ENCODE results near the gene MAPK1. TPM values are rescaled to one million over a fixed set of nuclear protein-coding genes. Genes with fewer than 3 reads are reported as not detected.

The MAPK1 gene
- total RNA-seq, 4 donors from 2014 or later: 45.3 to 122 (median 75.2) TPM

DNA sequence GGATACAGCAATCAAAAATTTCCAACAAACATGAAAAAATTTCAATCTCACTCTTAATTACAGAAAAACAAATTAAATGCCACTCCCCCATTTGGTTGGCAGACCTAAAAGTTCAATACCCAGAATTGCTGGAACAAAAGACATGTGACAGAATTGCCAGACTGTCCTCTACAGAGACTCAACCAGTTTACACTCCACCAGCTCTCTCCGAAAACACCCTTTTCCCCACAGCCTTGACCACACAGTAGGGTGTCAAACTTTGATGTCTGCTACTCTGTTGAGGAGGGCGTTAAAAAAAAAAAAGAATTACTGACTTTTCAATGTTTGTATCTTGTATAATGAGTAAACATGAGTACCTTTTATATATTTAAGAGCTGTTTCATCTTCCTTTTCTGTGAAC, 87.2 kb downstream of the MAPK1 start:
- H3K9me3 ChIP-seq: no peaks in the 10 kb centered on the region
- H3K4me3 ChIP-seq: no peak overlapping the region
- no peak for DNase-seq
- H3K4me1 ChIP-seq: no peaks in the 10 kb centered on the region
- no peak overlapping the region for H3K27ac ChIP-seq
- intact Hi-C loops (cut with DNase I; ENCODE audit: low total_unique reads): no loop called here
- TF ChIP-seq POLR2A (IDR thresholded peaks at IDR 0.05): no peak
- no peak for TF ChIP-seq CTCF (IDR thresholded peaks at IDR 0.05)
- no peaks in the 10 kb centered on the region for H3K27me3 ChIP-seq
- H3K36me3 ChIP-seq: no peaks in the 10 kb centered on the region

DNA sequence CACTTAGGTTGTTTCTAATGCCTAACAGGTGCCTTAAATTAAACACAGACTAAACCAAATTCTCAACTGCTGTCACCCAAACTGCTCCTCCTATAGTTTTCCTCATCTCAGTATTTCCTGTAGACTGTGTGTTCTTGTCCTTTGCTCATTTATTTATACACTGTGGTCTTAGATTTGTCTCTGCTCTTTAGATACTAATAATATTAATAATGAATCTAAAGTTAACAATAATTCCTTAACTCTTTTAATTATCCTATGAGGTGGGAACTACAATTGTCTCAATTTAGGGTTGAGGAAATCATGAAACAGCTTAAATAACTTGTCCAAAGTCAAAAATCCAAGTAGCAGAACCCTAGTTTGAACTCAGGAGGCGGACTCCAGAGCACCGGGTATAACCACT, 88.0 kb downstream of the MAPK1 start:
- H3K36me3 ChIP-seq: no peaks in the 10 kb centered on the region

DNA sequence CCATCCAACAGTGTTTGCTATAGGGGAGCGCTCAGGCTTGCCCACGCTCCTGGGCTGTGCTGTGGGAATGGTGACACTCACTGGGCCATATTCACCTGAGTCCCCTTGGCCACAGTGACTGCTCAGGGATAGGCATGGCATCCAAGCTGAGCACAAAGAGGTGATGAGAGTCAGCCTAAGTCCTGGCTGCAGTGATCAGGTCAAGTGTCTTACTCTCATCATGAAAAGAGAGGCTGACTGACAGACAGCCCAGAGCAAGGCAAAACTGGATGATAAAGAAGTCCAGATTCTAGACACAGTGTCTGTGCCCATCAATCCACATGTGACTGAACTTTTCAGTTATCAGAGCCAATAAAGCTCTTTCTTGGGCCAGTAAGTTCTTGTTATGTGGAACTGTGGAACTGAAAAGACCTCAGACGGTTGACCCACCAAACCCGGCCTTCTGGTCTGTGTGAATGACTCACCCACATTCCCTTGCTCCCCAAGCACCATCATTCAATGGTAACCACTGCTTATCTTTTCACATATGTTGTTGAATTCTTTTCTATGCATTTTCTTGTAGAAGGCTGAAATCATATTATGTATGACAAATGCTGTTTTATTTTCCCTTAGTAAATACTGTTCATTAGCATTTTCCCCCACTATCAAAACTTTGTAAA, 88.6 kb downstream of the MAPK1 start:
- intact Hi-C loops (cut with DNase I; ENCODE audit: low total_unique reads): no loop called here
- Histone ChIP-seq H3K4me3 (no peak overlapping the region), H3K9me3 (no peaks in the 10 kb centered on the region), H3K36me3 (no peaks in the 10 kb centered on the region), H3K4me1 (no peaks in the 10 kb centered on the region), H3K27ac (no peak overlapping the region), H3K27me3 (no peaks in the 10 kb centered on the region)
- peak in 1 of 2 donors; percentile 3 for DNase-seq
- no peak for TF ChIP-seq CTCF (IDR thresholded peaks at IDR 0.05)
- TF ChIP-seq POLR2A (IDR thresholded peaks at IDR 0.05): no peak

More for the DNA sequence above, 88.0 kb downstream of the MAPK1 start:
- intact Hi-C loops (cut with DNase I; ENCODE audit: low total_unique reads): no loop called here
- H3K27ac ChIP-seq: no peak overlapping the region
- H3K27me3 ChIP-seq: no peaks in the 10 kb centered on the region
- H3K4me1 ChIP-seq: no peaks in the 10 kb centered on the region
- no peak overlapping the region for H3K4me3 ChIP-seq
- TF ChIP-seq POLR2A (IDR thresholded peaks at IDR 0.05) (no peak), CTCF (IDR thresholded peaks at IDR 0.05) (no peak)
- no peak for DNase-seq
- H3K9me3 ChIP-seq: no peaks in the 10 kb centered on the region

DNA sequence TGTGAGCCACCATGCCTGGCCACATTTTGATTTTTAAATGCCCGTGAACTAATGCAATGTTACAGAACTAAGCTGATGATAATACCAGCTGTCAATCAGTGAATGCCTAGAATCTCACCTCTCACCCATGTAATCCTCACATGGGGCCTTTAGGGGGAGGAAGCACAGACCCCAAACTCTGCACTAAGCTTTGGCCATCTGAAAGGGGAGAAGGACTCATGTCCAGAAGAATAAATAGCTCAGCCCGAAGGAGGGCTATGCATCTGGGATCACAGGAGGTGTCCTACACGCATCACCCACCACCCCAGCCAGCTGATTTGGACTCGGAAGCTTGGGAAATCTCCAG, 95.8 kb downstream of the MAPK1 start:
- H3K27me3 ChIP-seq: no peaks in the 10 kb centered on the region
- H3K9me3 ChIP-seq: no peaks in the 10 kb centered on the region
- DNase-seq: no peak
- H3K27ac ChIP-seq: no peak overlapping the region
- intact Hi-C loops (cut with DNase I; ENCODE audit: low total_unique reads): no loop called here
- no peaks in the 10 kb centered on the region for H3K36me3 ChIP-seq
- TF ChIP-seq POLR2A (IDR thresholded peaks at IDR 0.05): no peak
- no peak for TF ChIP-seq CTCF (IDR thresholded peaks at IDR 0.05)
- no peak overlapping the region for H3K4me3 ChIP-seq
- no peaks in the 10 kb centered on the region for H3K4me1 ChIP-seq

- Histone ChIP-seq H3K27ac (no peak overlapping the region), H3K9me3 (no peaks in the 10 kb centered on the region), H3K4me1 (no peaks in the 10 kb centered on the region), H3K27me3 (no peaks in the 10 kb centered on the region), H3K4me3 (no peak overlapping the region), H3K36me3 (no peaks in the 10 kb centered on the region)
- intact Hi-C loops (cut with DNase I; ENCODE audit: low total_unique reads): no loop called here
- TF ChIP-seq POLR2A (IDR thresholded peaks at IDR 0.05) (no peak), CTCF (IDR thresholded peaks at IDR 0.05) (no peak)
- no peak for DNase-seq
Observed at GRCh38 chr22:21768435-21768834, 99.0 kb downstream of the MAPK1 start.

Data from uterus (tissue), 4 donors.